SK-N-MC (cell line): ENCODE results near the gene CAMKMT.

Experiments used
- EZH2 ChIP-seq: fragments of 200-600 bp; sonication (generic); IDR thresholded peaks from one replicate; pipeline ENCODE4 v1.6.1; 2017; ENCODE audit warnings: antibody characterized with exemption
- POLR2AphosphoS5 ChIP-seq: IDR thresholded peaks from 2 replicates; pipeline ENCODE4 v1.6.1; 2012; ENCODE audit warnings: mild to moderate bottlenecking, low read depth, low read length, borderline replicate concordance

DNA sequence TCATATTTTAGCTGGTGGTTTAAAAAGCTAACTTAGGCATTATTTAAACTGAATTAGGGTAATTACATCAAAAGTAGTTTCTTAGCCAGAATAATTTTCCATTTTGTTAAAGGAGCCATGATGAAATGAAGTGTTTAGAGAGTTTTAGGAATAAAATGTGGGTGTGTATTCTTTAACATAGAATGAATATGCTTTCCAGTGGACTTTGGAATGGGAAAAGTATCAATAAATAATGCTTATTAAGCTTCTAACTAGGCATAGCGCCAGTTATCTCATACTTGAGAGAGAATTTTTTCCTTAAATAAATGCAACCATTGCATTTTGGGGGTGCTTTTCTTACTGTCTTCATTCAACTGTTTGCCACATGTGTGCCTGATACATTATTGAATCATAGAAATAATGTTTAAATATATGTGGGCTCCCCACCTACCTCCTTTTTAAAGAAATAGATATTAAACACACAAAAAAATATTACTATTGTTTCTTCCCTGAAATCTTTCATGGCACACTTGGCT is 90.4 kb downstream of the CAMKMT start:
- TF ChIP-seq POLR2AphosphoS5 (no peak), EZH2 (no peak)
